Limb (tissue), 2 donors: ENCODE measurements around the gene LCP2.
"Not testable (repeated sequence)": the region's sequence is repeated elsewhere in the genome, so short reads cannot be mapped to it uniquely, and the experiment has no call there.

ENCODE experiments used
- DNase-seq, 2 donors: peaks; one replicate each; pipeline ENCODE4 v3.0.0-alpha.2; 2016; ENCODE audit errors: extremely low spot score in 2 of 2

LCP2 gene

DNA sequence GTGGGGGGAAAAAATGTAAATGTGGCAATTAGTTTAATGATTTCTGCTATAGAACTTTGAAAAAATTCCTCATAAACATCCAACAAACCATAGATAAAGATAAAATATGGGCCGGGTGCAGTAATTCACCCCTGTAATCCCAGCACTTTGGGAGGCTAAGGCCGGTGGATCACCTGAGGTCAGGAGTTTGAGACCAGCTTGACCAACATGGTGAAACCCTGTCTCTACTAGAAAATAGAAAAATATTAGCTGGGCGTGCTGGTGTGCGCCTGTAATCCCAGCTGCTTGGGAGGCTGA lies 48.7 kb downstream of the LCP2 start:
- DNase-seq = not testable (repeated sequence)

DNA sequence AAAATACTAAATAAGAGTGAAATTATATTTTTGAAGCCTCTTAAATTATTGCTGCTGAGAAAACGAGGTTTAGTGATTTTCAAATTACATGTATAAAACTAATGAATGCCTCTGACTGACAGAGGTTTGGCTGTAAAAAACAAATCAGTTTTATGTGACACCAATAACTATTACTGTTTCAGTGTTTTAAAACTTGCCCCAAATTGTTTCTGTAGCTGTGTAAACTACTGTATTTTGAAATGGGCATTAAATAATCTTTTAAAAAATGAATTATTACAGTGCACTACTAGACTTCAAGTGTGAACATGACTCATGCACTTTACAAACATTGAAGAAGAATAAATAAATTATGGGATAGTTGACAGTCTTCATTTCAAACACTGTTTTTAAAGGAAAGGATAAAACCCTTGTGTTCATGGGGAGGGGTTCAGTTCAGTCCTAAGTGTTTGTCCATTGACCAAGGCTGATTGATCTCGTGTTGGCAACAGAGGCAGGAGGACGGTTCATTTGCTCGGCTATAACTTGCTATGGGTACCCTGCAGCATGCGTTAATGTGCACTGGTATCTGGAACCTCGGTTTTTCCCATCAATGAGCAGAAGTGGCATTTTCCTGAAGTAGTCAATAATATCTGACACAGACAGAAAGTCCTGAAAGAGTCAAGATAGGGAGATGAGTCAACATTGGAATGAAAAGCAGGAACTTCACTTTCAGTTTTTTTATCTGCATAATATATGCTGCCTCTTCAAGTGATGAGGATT lies 49.2 kb downstream of the LCP2 start:
- no peak for DNase-seq

GRCh38 chr5:170247363-170247762 lies 50.2 kb downstream of the LCP2 start:
- no peak for DNase-seq

DNA sequence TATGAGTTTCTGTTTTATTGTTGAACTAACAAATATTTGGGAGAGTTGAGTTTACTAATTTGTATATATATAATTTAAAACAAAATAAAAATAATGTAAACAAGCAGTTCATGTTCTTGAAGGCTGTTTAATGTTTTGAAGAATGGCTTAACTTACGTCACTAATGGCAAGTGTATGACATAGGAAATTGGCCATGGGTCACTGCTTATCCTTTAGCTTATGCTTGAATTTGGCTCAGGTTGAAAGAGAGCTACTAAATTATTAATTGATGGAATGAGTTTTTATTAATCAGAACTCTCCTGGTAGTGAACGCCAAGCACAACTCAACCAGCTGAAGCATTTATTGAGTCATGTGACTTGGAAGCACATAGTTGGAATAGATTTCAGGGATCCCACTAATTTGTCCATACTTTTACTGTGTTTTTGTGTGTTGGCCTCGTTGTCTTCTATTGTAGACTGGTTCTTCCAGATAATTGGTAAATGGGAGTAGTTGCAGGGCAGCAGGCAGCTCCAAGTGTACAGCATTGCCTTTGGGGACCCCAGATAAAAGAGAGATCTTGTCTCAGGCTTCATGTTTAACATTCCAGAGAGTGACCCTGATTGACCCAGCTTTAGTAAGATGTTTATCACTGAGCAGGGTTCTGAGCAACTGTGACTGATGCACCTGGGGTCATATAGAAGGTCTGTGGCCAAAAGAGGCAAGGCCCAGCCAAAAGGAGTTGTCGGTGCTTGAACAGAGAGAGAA lies 51.3 kb downstream of the LCP2 start:
- DNase-seq = no peak

- DNase-seq = not testable (repeated sequence)
Measured at GRCh38 chr5:170245436-170245835, 52.1 kb downstream of the LCP2 start.

- no peak for DNase-seq
Measured at GRCh38 chr5:170238456-170239196, 59.0 kb downstream of the LCP2 start.

DNA sequence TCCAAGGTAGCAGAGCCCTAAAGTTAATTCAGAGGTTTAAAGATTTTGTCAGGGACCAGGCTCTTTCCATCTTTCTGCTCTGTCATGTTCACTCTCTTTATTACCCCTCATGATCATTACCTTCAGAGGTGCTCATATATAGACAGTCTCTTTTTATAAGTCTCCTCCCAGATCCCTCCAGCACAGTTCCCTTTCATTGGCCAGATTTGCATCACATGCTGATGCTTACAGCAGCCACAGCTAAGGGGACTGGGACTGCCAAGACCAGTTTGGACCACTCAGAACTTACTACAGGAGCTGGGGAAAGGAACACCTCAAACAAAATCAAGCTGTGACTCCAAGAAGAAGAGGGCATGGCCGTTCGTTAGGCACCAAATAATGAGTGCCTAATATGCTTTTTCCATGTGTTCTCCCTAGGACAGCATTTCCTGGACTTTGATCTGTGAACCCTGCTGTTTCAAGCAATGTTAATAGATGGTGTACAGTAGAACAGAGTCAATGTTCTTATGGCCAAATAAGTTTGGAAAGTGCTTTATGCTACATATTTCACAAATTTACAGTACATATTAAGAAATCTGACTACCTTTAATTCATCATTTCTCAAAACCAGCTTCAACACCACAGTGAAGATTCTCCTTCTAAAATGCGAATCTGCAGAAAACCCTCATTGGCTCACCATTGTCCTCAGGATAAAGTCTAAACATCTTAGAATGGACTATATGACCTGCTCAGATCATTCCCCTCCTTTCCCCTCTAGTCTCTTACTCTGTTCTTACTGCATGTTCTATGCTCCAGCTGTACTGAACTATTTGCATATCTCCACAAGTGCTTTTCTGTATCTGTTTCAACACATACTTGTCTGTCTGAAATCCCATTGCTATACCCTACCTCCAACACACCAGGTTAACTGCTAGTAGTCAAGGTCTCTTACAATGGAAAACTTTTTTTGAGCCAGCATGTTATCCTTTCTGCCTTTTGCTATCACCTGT lies 61.4 kb downstream of the LCP2 start:
- no peak for DNase-seq

DNA sequence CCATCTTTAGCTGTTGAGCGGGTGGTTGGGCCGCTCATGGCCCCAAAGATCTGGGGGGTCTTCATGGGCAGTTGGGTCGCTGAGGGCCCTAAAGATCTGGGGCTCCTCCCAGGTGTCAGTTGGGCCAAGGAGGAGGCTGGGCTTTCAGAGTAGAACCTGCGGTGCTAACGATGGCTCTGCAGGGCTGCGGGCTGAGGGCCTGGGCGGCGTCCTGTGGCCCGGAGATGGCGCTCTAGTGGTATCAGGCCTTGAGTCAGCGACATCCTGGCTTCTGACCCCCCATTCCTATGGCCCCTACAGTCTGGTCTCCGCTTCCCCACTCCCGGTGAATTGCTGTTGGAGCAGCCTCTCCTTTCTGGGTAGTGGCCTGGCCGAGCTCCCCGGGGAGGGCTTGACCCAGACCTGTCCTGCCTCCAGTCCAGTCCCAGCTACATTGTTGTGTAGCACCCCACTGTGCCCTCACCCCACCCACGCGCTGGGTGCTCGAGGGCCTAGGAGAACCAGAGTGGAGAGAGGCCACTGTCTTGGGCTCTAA lies 64.2 kb downstream of the LCP2 start:
- DNase-seq = no peak

GRCh38 chr5:170232786-170233185 lies 64.8 kb downstream of the LCP2 start, which contains the start of gene C5orf58:
C5orf58 (plus strand) TSS chr5:170232985; CDS start chr5:170234977, 1,992 bp downstream.
- no peak for DNase-seq

GRCh38 chr5:170228762-170229435 lies 68.7 kb downstream of the LCP2 start:
- peak in 1 of 2 donors; percentile 40 for DNase-seq

- no peak for DNase-seq
Measured at GRCh38 chr5:170226661-170227060, 70.9 kb downstream of the LCP2 start.

GRCh38 chr5:170226129-170226615 lies 71.4 kb downstream of the LCP2 start:
- no peak for DNase-seq

DNA sequence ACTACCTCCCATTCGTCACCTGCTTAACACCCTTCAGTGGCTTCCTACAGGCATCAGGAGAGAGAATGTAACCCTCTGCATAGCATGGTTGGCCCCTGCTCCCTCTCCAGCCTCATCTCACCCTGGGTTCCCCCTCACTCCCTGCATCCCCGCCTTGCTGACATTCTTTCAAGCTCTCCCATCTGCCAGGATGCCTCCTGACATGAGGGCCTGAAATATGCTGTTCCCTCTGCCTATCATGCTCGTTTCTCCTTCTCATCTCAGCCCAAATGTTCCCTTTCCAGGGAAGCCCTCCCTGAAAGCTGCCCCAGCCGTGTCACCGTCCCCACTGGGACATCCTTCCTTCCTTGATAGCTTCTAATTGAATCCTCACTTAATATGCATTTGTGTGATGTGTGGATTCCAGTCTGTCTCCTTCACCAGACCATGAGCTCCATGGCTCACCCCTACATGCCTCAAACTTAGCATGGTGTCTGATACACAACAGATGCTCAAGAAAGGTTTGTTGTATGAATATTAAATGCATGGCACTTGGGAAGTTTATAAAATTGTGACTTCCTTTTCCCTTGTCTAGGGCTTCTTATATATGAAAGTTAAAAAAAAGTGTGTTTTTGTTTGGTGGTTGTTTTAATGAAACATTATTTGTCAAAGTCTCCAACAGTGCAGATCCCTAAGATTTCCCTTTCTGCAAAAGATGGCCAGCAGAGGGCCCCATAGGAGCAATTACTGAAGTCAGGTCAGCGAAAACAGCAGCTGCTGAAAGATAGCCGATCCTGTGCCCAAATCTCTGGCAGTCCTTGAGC lies 72.0 kb downstream of the LCP2 start:
- DNase-seq = peak; percentile 82 to 83

- no peak for DNase-seq
Measured at GRCh38 chr5:170223906-170224305, 73.7 kb downstream of the LCP2 start.

DNA sequence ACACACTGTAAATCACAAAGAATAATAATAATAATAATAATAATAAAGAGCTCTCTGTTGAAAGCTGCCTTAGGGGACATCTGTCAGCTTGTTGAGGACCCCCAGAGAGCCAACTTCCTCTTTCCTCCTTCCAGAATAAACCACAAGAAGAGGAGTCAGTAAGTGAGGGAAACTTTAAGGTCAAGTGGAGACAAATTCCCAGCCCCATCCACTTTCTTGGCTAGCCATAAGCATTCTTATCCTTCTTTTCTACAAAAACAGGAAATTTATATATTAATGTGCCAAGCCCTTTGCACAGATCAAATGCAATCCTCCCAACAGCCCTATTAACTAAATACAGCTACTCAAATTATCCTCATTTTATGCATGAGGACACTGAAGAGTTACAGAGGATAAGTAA lies 74.2 kb downstream of the LCP2 start:
- DNase-seq = peak in 1 of 2 donors; percentile 41

- peak in 1 of 2 donors; percentile 64 for DNase-seq
Measured at GRCh38 chr5:170221327-170221741, 76.2 kb downstream of the LCP2 start.

- no peak for DNase-seq
Measured at GRCh38 chr5:170220191-170220590, 77.4 kb downstream of the LCP2 start.

DNA sequence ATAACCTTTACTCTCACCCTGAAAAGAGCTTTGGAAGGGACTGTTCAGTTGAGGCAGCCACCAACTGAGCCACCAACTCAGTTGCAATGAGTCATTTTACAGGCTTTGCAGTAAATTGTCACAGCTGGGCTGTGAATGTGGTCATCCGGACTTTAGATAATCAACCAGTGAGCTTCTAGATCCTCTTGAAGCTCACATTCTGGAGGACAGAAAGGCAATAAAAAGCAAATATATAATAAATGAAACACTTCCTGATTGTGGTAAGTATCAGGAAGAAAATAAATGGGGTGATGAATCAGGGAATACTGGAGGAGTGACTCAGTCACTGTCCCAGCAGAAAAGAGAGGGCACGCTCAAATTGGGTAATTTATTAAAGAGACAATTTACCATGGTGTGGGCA lies 78.0 kb downstream of the LCP2 start:
- no peak for DNase-seq

GRCh38 chr5:170218726-170219125 lies 78.9 kb downstream of the LCP2 start:
- no peak for DNase-seq
